Vagina (tissue), 2 donors: Measurements from ENCODE around the gene ACSS2. TPM values are rescaled to one million over a fixed set of nuclear protein-coding genes. Genes with fewer than 3 reads are reported as not detected.

Experiments
- DNase-seq, 2 donors: peaks; one replicate each; pipeline ENCODE4 v3.0.0-alpha.2; 2017; ENCODE audit errors: extremely low spot score in 2 of 2
- H3K27ac ChIP-seq: fragments of 200-600 bp; sonication (generic); one replicate; pipeline ENCODE4 v1.5.1; 2019
- H3K27me3 ChIP-seq: fragments of 200-600 bp; sonication (generic); one replicate; pipeline ENCODE4 v1.5.1; 2019
- H3K36me3 ChIP-seq, 2 donors: fragments of 200-600 bp; sonication (generic); one replicate each; pipeline ENCODE4 v1.5.1; 2017 to 2019
- H3K4me1 ChIP-seq: fragments of 200-600 bp; sonication (generic); one replicate; pipeline ENCODE4 v1.5.1; 2019
- H3K4me3 ChIP-seq, 2 donors: fragments of 200-600 bp; sonication (generic); 1 replicate in 1 of 2; 2 replicates in 1 of 2; pipeline ENCODE4 v1.5.1; 2016 to 2019
- H3K9me3 ChIP-seq: fragments of 200-600 bp; sonication (generic); one replicate; pipeline ENCODE4 v1.5.1; 2019
- POLR2A ChIP-seq, 2 donors: fragments of 450-650 bp; IDR thresholded peaks; one replicate each; pipeline ENCODE4 v1.6.1; 2017; ENCODE audit warnings: antibody characterized with exemption in 2 of 2, mild to moderate bottlenecking in 2 of 2, moderate library complexity in 2 of 2
- POLR2AphosphoS5 ChIP-seq, 2 donors: sonication (generic); formaldehyde crosslinking; IDR thresholded peaks; one replicate each; pipeline ENCODE4 v1.9.0; 2017; ENCODE audit warnings: antibody characterized with exemption in 2 of 2, mild to moderate bottlenecking in 2 of 2, low read depth in 1 of 2; ENCODE audit not compliant: insufficient read depth in 1 of 2
- intact Hi-C: fragments of 100-400 bp; cut with DNase I; formaldehyde crosslinking; loops from one replicate; pipeline ENCODE4 v1.15.1; 2023
- total RNA-seq: library from RNA; depleted of rRNA; stranded (reverse); fragments of >200 nt; gene quantifications from one replicate; pipeline ENCODE4 v1.2.3, GENCODE V29; 2016
- TF ChIP-seq, protein P1 (sequence below), 3 experiments: fragments of 450-650 bp in 2 of 3; fragments of 200-600 bp in 1 of 3; sonication (generic) in 1 of 3; IDR thresholded peaks; one replicate each; pipeline ENCODE4 v1.5.1; 2017 to 2019; ENCODE audit warnings: antibody characterized with exemption in 3 of 3, mild to moderate bottlenecking in 2 of 3, moderate library complexity in 2 of 3

Gene ACSS2
- total RNA-seq, 1 donor from 2014 or later, result 56.2 TPM

DNA sequence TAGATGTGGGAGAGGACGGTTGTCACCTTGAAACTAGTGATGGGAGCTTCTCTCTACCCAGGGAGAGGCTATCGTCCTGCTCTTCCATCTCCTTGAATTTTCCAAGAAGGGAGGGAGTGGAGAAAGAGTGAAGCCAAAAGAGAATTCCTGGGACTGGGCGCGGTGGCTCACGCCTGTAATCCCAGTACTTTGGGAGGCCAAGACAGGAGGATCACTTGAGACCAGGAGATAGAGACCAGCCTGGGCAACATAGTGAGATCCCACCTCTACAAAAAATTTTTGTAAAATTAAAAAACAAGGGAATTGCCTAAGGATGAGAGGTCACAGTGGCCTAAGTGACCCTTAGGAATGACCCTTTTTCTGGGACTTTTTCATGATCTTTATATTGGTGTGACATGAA lies 88.1 kb downstream of the ACSS2 start:
- no peak for TF ChIP-seq POLR2A (IDR thresholded peaks at IDR 0.05)
- TF ChIP-seq, protein P1, sequence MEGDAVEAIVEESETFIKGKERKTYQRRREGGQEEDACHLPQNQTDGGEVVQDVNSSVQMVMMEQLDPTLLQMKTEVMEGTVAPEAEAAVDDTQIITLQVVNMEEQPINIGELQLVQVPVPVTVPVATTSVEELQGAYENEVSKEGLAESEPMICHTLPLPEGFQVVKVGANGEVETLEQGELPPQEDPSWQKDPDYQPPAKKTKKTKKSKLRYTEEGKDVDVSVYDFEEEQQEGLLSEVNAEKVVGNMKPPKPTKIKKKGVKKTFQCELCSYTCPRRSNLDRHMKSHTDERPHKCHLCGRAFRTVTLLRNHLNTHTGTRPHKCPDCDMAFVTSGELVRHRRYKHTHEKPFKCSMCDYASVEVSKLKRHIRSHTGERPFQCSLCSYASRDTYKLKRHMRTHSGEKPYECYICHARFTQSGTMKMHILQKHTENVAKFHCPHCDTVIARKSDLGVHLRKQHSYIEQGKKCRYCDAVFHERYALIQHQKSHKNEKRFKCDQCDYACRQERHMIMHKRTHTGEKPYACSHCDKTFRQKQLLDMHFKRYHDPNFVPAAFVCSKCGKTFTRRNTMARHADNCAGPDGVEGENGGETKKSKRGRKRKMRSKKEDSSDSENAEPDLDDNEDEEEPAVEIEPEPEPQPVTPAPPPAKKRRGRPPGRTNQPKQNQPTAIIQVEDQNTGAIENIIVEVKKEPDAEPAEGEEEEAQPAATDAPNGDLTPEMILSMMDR (IDR thresholded peaks at IDR 0.05), result no peak
- no peak for TF ChIP-seq POLR2AphosphoS5 (IDR thresholded peaks at IDR 0.05; ENCODE audit: insufficient read depth in 1 of 2, low read depth in 1 of 2)
- Histone ChIP-seq H3K27me3 (no peaks in the 10 kb centered on the region), H3K9me3 (no peaks in the 10 kb centered on the region), H3K4me3 (no peak overlapping the region), H3K27ac (no peak overlapping the region), H3K4me1 (no peaks in the 10 kb centered on the region), H3K36me3 (no peaks in the 10 kb centered on the region)
- DNase-seq, result no peak
- intact Hi-C loops, result no loop called here

DNA sequence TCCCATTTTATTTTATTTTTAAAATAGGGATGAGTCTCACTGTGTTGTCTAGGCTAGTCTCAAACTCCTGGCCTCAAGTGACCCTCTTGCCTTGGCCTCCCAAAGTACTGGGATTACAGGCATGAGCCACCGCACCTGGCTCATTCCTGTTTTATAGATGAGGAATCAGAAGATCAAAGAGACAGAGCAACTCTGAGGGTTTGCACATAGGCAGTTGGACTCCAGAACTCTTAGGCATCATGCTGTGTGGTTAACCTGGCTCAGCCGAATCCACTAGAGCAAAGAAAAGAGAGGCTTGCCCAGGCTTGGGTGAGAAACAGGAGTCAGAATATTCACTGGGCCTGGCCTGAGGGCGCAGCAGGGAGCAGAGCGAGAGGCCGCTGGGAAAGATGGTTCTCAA lies 88.6 kb downstream of the ACSS2 start:
- no peak overlapping the region for H3K27ac ChIP-seq
- TF ChIP-seq, protein P1 (IDR thresholded peaks at IDR 0.05), result no peak
- TF ChIP-seq POLR2AphosphoS5 (IDR thresholded peaks at IDR 0.05; ENCODE audit: insufficient read depth in 1 of 2, low read depth in 1 of 2), result no peak
- TF ChIP-seq POLR2A (IDR thresholded peaks at IDR 0.05), result no peak
- intact Hi-C loops, result no loop called here
- H3K36me3 ChIP-seq, result no peaks in the 10 kb centered on the region
- H3K27me3 ChIP-seq, result no peaks in the 10 kb centered on the region
- DNase-seq, result no peak
- H3K9me3 ChIP-seq, result no peaks in the 10 kb centered on the region
- H3K4me3 ChIP-seq, result no peak overlapping the region
- no peaks in the 10 kb centered on the region for H3K4me1 ChIP-seq

DNA sequence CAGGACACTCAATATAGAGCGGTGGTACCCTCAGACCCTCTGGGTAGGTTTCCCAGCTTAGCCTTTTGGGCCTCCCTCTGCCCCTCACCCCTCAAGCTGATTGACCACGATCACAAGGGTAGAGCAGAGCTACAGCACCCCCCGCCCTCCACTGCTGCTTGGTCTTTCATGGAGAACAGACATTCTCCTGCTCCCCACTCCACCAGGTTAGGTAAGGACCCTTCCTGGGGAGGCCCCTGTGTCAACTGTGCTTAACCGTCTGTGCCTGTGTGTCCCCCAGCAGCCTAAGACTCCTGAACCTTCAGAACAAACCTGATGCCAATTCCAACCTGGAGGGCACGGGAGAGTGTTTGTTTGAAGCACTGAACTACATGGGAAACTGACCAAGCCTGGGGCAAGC lies 91.0 kb downstream of the ACSS2 start:
- Histone ChIP-seq H3K4me1 (no peaks in the 10 kb centered on the region), H3K36me3 (no peaks in the 10 kb centered on the region), H3K9me3 (no peaks in the 10 kb centered on the region), H3K27me3 (no peaks in the 10 kb centered on the region), H3K4me3 (no peak overlapping the region), H3K27ac (no peak overlapping the region)
- intact Hi-C loops, result no loop called here
- DNase-seq, result no peak
- TF ChIP-seq POLR2AphosphoS5 (IDR thresholded peaks at IDR 0.05; ENCODE audit: insufficient read depth in 1 of 2, low read depth in 1 of 2), result no peak
- TF ChIP-seq, protein P1 (IDR thresholded peaks at IDR 0.05), result no peak
- no peak for TF ChIP-seq POLR2A (IDR thresholded peaks at IDR 0.05)

DNA sequence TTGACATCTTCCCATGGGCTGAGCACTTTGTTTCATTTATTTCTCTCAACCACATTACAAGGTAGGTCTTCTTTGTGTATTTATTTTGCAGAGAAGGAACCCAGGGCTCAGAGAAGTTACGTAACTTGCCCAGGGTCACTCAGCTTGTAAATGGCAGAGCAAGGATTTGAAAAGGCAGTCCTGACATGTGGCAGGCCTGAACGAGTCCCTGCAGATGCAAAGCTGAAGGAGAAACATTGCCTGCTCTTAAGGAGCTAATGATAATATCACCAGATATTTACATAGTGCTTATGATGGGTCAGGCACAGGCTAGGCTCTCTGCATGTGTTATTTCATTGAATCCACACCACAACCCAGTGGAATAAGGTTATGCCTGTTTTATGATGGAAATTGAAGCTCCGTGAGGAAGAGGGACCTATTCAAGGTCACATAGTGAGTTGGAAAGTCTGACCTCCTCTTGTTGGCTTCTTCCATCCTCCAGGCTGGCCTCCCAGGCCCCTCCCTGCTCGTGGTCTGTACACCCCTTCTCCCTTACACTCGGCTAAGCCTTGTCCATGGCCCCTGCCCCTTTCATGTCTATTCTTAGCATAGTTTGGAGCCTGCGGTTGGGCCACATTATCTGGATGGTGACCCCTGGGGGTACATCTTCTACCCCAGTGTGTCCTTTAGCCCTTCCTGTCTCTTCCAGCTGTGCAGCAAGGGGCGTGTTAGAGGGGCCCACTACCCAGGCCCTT lies 91.8 kb downstream of the ACSS2 start:
- Histone ChIP-seq H3K4me1 (no peaks in the 10 kb centered on the region), H3K27ac (no peak overlapping the region), H3K36me3 (no peaks in the 10 kb centered on the region), H3K4me3 (no peak overlapping the region), H3K27me3 (no peaks in the 10 kb centered on the region), H3K9me3 (no peaks in the 10 kb centered on the region)
- DNase-seq, result no peak
- intact Hi-C loops, result no loop called here
- TF ChIP-seq, protein P1 (IDR thresholded peaks at IDR 0.05), result no peak
- TF ChIP-seq POLR2AphosphoS5 (IDR thresholded peaks at IDR 0.05; ENCODE audit: insufficient read depth in 1 of 2, low read depth in 1 of 2), result no peak
- no peak for TF ChIP-seq POLR2A (IDR thresholded peaks at IDR 0.05)

DNA sequence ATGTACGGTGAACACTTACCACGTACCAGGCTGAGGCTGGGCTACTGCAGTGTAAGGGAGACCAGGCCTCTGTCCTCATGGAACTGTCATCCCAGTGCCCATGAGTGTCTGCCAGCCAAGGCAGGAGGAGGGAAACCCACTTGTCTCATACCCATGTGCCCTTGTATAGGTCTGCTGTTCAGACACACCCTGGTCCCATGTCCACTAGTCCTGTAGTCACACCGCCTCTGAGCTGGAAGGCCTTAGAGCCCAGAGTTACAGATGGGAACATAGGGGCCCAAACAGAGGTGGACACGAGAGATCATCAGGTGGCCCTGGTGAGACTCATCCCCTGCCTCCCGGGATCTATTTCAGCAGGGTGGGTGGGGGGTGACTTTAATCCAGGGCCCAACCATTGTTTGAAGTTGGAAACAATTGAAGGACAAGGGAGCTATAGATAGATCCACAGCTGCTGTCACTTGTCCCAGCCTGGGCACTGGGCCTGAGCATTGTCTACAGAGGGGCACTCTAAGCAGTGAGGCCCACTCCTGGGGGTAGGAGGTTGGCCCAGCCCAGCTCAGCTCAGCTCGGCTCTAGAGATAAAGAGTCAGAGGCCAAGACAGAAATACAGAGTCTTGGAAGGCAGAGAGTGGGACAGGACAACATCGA lies 93.9 kb downstream of the ACSS2 start:
- no peaks in the 10 kb centered on the region for H3K9me3 ChIP-seq
- no peak overlapping the region for H3K27ac ChIP-seq
- H3K4me1 ChIP-seq, result no peaks in the 10 kb centered on the region
- no peaks in the 10 kb centered on the region for H3K27me3 ChIP-seq
- DNase-seq, result no peak
- TF ChIP-seq POLR2A (IDR thresholded peaks at IDR 0.05), result no peak
- TF ChIP-seq, protein P1 (IDR thresholded peaks at IDR 0.05), result no peak
- TF ChIP-seq POLR2AphosphoS5 (IDR thresholded peaks at IDR 0.05; ENCODE audit: insufficient read depth in 1 of 2, low read depth in 1 of 2), result no peak
- no peak overlapping the region for H3K4me3 ChIP-seq
- intact Hi-C loops, result no loop called here
- no peaks in the 10 kb centered on the region for H3K36me3 ChIP-seq
